Amygdala (tissue), 56 donors: ENCODE measurements around the gene CAMK1G.

Experiments
- DNase-seq, 56 donors: peaks; one replicate each; lab custom pipeline; 2025; lab: John Stamatoyannopoulos, UW

The CAMK1G gene

DNA sequence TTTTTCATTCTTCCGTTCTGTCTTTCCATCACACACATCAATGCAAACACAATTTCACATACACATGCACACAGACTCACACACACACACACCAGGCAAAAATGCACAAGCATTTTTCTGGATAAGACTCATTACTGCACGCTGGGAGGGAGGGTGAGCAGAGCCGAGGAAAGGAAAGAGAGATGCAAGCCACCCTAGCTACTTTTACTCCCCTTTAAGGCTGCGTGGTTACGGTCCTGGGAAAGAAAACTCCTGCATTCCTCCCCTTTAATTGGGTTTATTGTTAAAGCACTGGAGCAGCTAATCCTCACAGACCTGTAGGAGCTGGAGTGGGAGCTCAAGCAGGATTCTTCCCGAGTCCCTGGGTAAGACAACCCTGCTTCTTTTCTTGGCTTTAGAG is at the start of gene CAMK1G:
TSS of gene CAMK1G (plus strand) at position 307 of the 400 bp plus-strand sequence. CDS start 11,270 bp downstream, outside the sequence.
- DNase-seq = peak in 18 of 56 donors; percentile 2 to 64 (median 22)

DNA sequence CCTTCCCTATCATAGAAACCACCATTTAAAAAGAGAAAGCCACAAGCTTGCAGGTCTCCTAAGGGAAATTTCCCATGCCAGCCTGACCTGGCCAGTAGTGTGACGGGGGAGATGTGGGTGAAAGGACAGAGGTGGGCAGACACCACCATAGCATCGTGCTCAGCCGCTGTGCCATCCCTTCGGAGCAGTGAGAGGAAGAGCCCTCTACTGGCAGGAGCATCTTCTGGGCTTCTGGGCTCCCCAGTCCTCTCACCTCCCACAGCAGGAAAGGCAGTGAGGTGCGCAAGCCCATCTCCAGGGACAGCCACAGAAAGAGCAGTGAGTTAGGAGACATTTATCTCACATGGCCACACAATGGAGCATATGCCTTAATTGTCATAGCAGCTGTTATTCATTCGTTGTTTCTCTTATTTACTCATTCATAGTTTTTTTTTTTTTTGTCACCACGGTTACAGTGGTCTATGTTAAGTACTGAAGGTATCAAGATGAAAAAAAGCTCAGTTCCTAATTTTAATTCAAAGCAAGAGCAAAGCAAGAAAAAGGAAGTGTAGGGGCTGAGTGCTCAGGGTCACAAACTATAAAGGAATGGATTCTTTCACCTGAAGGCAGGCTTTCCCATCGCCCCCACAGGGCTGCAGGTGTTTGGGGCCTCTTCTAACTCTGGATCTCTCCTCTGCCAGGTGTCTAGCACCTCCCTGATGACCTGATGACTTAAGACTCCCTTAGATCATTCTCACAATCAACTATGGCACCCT is 48.8 kb upstream of the CAMK1G start:
- no peak for DNase-seq

DNA sequence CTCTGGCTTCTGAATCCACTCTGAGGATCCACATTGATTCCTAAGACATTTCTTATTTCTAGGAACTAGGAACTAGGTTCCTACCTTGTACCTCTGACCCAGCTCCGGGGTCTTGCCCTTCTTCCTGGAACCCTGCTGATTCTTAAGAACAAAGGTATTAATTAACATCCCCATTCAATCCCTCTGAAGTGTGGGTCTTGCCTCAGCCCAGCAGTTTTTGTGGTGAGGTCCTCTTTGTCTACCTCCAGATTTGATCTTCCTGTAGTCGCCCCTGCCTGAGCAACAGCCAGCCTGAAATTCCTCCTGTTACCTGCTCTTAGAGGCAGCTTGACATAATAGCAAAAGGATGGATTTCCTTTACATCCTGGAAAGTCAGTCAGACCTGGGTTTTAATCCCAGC is 46.7 kb upstream of the CAMK1G start:
- DNase-seq = no peak

DNA sequence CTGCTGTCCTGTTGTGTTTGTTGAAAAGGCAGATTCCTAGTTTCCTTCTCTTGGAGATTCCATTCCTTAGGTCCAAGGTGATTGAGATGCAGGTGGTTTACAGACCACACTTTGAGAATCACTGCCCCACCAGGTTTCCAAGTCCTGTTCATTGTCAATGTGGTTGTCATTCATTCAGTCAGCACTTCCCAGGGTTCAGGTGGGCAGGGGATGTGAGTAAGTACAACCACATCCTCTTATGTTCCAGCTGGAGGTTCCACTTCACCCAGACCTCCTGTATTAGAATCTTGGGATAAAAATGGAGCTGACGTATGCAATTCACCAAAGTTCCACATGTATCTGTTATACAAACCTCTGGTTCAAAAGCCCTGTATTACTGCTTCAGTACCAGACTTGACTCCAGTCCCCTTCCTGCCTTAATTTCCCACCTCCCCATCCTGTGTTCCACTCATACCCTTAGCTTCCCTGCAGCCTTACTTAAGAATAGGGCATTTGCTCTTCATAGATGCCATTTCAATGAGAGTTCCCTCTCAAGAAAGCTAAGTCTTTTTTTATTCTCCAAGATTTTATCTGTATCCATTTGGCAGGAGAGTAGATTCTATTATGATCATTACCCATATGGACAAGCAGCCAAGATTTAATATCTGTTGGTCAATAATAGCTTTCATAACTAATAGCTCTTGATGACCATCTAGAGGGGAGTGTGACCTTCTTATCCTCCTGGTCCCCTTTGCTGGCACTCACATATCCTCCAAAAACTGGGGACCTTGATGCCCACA is 46.0 kb upstream of the CAMK1G start:
- DNase-seq = no peak

DNA sequence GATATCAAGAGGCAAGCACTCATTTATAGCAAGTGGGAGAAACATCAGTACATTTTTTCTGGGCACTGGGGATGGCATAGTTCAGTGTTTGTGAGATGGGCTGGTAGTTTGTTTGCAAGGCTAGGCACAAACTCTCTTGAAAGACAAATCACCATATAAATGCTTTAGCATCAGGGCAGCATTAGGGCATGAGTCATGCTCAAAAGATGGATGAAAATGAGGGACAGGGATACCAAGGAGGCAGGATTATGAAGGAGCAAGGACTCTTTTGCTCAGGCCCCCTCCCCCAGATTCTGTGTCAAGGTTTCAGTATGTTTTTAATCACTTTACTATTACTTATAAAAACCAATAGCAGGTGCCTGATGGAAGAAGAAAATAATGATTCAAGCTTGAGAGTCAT is 43.9 kb upstream of the CAMK1G start:
- DNase-seq = no peak

DNA sequence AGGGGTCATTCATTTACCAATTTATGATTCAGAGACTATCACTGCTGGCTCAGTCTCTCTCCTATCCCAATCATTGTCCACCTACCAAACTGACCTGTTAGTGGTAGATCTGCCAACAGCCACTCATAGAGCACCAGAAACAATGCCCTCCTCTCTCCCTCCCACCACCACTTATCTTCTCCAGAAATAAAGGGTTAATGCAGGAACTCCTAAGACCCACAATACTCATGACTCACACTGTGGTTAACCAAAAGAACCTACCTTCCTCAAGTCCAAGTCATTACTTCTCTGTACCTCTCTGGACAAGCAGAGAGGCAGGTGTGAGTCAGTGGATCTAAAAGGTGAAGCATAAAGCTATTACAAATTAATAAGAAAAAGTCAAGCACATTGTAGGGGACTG is 40.9 kb upstream of the CAMK1G start:
- no peak for DNase-seq

DNA sequence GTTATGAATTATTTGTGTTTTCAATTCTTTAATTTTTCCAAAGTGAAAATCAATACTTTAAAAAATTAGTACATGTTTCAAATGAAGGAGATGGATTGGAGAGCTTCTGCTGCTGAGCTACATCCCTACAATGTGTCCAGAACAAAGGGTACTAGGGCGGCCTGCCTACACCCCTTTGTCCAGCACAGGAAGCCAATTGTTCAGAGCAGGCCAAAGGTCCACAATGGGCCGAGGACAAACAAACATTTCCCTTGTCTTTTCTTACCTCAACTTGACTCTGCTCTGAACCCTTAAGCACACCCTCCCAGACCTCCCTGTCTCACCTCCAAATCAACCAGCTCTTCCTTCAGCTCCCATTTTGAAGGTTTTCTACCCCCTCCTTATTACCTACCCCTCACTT is 39.4 kb upstream of the CAMK1G start:
- peak in 9 of 56 donors; percentile 2 to 18 (median 6) for DNase-seq

DNA sequence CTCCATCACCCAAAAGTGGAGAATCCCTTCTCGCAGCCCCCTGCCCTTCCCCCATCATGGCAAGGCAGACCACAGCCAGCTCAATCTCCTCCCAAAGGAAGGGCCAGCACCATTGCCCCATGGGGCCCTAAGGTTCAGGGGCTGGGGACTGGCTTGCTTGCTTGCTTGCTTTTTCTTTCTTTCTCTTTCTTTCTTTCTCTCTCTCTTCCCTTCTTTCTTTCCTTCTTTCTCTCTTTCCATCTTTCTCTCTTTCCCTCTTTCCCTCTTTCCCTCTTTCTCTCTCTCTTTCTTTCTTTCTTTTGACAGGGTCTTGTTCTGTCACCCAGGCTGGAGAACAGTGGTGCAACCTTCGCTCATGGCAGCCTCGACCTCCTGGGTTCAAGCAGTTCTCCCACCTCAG is 38.1 kb upstream of the CAMK1G start:
- DNase-seq = no peak

DNA sequence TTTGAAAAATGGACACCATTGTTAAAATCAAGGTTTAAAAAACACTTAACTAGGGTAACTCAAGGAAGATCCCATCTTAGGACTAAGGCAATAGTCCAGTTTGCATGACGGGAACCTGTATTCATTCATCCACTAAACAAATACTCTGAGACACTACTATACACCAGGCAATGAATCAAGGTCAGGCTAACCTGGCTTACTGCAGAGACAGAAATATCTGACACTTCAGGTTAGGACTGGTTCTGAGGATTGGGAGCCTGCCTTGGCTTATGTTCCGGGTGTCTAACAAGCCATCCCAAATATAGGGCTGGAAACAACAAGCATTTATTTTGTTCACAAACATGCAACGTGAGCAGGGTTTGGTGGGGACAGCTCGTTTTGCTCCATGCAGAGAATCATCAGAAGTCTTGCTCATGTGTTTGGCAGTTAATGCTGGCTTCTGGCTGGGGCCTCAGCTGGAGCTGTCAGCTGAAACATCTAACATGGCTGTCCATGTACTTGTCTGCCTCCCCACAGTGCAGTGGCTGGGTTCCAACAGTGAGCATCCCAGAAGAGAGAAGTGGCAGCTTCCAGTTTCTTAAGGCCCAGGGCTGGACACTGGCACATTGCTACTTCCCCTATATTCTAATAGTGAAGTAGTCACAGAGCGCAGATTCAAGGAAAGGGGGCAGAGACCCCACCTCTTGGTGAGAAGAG is 37.0 kb upstream of the CAMK1G start:
- peak in 3 of 56 donors; percentile 1 to 25 (median 2) for DNase-seq

DNA sequence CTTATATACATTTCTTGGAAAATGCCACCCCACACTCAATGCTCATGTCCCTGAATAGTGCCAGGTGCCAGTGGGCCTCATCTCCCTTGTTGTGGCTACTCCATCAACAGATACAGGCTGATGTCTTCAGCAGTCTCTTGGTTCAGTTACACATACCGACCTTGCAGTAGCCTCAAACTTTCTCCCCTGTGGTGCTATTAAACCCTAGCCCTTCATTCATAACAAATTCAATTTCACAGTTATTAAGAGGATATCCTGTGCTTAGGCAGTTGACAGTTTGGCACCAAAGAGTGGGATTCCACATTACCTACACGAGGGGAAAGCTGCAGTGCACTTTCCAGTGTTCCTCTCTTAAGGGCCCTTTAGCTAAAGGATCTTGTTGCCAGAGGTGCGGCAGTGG is 35.9 kb upstream of the CAMK1G start:
- no peak for DNase-seq

DNA sequence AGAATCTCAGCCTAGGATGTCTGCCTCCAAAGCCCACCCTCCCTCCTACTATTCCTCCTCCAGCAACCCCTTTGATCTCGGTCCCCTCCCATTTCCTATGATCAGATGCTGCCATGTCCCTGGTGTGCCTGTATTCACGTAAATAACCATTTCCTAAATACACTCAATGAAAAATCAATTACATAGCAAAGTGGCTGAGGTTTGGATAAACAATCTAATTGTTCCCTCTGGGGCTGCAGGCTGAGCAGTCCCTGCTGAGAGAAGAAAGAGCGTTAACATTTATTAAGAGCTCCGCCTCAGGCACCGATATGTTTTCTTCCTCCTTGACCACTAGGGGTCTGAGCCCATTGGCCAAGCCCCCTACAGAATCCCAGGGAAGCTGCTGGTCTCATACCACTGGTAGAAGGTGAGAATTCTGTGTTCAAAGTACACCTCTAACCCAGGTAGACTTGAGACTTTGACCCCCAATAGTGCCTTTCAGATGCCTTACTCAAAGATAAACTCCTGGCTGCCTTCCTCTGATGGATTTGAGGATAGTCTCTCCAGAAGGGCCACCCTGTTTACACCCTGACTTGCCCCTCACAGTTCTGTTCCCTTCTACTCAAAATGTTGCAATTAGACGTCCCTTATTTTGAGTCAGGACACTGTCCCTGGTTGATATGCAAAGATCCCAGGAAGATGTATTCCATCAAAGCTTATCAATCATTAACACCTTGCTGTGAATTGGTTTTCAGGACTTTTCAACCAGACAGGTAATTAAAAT is 33.9 kb upstream of the CAMK1G start:
- no peak for DNase-seq

DNA sequence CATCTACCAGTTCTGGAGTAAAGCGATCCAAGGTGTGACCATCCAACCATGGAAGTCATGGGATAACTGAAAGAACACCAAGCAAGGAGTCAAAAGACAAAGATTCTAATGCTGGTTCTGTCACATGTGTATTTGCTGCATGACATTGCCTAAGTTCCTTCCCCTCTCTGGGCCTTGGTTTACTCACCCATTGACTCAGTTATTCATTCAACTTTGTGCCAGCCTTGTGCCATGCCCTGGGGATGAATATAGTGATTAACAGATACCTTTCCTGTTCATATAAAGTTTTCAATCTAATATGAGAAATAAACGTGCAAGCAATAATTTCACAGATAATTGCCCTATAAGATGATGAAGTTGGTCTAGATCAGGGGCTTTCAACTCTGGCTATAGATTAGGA is 33.0 kb upstream of the CAMK1G start:
- no peak for DNase-seq

DNA sequence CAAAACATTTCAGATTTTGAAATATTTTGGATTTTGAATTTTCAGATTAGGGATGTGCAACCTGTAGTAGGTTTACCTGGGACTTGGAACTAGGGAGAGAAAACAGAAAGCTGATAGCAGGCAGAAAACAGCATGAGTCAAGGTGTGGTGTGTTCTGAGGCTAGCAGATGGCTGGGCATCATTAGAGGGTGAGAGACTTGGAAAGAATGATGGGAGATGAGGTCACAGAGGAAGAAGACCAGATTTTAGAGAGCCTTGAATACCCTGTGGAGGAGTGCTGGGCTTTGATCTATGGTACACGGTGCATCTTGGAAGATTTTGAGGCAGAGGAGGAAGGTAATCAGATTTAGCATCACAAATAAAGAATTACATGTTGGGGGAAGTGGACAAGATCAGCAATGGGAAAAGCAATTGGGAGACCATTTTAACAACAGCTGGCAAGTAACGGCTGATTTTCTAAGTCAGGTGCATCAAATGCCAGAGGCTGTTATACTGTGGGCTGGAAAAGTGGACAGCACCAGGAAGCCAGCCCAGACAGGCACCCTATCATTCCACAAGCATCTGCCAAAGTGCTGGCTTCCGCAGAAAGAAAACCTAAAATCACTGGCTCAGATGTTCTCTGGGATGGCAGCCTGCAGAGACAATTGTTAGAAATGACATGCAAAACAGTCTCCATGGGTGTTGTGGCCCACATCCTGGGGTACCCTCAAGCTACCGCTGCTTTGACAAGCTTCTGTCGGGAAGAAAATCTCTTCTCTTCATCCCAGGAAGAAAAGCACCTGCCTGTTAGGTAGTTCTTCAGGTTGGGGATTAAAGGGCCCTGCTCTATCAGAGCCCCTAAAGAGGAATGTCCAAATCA is 30.9 kb upstream of the CAMK1G start:
- DNase-seq = no peak

DNA sequence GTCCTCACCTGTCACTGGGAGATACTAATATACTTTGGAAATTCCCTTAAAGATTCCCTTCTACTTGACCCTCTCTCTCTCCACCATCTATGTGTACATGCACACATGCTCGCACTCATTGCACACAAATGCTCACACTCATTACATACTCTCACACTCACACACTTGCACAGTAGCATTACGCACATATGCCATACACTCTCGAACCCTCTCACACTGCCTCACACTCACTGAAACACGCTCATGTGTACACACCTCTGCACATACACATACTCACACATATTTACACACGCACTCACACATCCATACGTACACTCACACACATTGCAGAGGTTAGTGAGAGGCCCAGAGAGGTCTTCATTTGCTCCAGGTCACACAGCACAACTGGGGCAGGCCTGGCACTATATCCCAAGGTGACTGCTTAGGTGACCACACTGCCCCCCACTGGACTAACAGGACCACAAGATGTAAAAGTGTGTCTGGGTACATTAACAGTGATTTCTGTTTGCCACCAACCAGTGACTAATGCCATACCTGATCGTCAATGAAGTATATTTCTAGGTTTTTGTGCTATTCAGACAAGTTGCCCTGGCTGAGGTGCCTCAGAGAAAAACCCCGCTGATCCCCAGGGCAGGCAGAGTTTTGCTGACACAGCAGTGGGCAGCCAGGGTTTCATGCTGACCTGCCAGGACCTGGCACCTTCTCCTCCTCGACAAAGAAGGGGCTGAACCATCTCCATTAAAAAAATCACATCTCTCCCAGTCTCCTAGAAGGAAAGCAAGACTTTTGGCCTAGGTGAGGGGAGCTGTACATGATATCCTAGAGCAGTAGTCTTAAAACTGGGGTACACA is 28.5 kb upstream of the CAMK1G start:
- no peak for DNase-seq

DNA sequence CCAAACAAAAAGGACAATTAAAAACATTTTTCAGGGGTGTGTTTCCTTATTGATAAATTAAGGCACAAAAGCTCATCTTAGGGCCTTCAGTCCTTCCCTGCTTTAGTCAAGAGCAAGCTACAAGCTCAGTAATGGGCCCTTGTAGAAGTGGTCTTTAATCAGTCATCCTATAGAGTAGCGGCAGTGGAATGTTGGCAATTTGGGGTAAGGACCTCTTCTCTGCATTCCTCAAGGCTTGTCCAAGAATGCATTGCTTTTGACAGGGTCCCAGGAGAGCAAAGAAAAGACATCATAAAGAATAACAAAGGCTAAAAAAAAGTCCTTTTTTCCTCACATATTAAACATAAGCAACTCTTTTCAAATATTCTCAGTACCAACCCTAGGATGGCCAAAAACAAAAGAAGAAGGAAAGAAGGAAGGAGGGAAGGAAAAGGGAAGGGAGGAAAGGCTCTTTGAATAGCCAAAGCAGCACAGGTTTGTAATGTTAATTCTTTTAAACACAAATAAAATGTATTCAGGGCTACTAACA is 27.3 kb upstream of the CAMK1G start:
- DNase-seq = no peak

DNA sequence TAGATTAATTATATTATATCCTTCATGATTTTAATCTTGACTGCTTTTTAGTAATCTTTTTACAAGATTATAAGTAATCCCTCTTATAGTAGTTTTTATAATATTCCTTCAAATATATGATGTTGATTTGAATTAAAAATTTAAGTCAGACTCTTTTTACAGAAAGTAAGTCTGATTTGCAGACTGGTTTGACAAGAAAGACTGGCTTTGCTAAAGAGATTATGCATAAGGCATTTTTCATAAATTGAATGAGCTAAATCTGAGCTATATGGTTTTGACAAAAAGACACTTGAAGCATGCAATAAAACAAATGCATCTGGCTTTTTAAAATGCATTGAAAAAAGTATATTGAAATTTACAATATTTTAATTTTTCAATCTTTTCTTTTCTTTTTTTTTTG is 26.3 kb upstream of the CAMK1G start:
- no peak for DNase-seq

DNA sequence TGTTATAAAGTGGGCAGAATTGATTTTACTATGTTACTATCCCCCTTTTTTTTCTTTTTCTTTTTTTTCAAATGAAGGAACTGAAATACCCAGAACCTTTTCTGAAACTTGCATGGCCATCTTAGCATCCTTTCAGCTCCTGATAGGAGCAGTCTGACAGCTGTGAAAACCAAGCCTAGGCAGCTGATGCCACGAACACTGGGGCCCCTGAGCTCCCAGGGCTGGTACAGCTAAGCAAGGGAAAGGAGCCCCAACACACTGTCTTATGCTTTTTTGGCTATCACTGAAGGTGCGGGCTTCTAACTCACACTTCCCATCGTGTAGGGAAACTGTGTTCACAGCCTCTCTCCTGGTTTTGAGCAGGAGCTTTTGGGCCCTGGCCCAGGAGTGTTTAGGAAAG is 23.0 kb upstream of the CAMK1G start:
- DNase-seq = no peak

DNA sequence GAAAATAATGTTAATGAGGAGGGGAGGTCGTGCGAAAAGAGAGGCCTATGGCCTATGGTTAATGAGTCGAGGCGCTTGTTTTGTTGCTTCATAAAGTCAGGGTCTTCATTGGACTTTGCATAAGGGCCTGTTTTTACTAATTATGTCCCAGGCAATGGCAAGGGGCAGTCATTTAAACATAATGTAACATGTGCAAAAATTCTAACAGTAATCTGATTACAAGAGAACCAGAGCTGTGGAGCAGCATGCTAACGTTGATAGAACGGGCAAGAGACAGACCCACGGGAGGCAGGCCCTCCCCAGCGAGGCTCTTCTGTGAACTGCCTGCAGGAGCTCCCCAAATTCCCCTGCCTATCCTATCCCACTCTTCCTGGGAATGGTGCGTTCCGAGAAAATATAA is 22.6 kb upstream of the CAMK1G start:
- no peak for DNase-seq
